Measurements from ENCODE around the gene AMZ1. TPM values are rescaled to one million over a fixed set of nuclear protein-coding genes. Genes with fewer than 3 reads are reported as not detected.

AMZ1 gene
- total RNA-seq, 1 donor from 2014 or later, result 9.1 TPM

DNA sequence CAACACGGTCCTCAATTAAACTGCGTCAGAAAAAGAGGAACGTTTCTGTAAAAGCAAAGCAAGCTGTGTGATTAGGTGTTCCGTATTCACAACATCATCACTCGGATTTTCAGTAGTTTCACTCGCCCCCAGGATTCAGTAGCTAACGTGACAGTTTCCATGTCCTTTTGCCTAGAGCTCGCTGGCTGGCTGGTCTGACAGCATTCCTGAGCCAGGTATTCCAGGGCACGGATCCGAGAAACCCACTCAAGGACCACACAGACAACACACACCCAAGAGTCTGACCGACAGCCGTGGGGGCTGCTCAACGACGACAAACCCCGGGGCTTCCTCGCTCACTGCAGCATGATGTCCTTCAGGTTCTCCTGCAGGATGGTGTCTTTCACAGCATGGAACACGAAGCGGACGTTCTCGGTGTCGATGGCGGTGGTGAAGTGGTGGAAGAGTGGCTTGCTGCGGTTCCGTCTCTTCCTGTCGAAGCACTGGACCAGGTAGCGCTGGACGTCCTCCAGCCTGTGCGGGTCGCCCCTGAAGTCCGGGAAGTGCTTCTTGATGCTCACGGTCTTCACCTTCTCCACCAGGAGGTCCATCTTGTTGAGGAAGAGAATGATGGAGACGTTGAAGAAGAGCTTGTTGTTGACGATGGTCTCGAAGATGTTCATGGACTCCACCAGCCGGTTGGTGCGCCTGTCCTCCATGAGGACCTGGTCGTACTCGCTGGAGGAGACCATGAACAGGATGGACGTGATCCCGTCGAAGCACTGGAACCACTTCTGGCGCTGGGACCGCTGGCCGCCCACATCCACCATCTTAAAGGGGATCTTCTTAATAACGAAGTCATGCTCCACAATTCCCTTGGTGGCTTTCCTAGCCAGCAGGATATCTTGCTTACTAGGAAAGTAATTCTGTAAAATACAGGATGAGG is 43.1 kb downstream of the AMZ1 start:
- DNase-seq (ENCODE audit: low spot score), result peak; percentile 90
- Mint-ChIP-seq H3K36me3 (ENCODE audit: low read depth) (peaks cover 30% of the 10 kb centered on the region), H3K9me3 (ENCODE audit: low read depth) (peaks cover 2% of the 10 kb centered on the region), H3K27me3 (ENCODE audit: low read depth) (no peaks in the 10 kb centered on the region), H3K4me1 (ENCODE audit: low read depth) (peaks cover 50% of the 10 kb centered on the region), H3K4me3 (ENCODE audit: unreplicated experiment) (no peak overlapping the region), H3K27ac (ENCODE audit: unreplicated experiment) (no peak overlapping the region)
- TF ChIP-seq, protein P1, sequence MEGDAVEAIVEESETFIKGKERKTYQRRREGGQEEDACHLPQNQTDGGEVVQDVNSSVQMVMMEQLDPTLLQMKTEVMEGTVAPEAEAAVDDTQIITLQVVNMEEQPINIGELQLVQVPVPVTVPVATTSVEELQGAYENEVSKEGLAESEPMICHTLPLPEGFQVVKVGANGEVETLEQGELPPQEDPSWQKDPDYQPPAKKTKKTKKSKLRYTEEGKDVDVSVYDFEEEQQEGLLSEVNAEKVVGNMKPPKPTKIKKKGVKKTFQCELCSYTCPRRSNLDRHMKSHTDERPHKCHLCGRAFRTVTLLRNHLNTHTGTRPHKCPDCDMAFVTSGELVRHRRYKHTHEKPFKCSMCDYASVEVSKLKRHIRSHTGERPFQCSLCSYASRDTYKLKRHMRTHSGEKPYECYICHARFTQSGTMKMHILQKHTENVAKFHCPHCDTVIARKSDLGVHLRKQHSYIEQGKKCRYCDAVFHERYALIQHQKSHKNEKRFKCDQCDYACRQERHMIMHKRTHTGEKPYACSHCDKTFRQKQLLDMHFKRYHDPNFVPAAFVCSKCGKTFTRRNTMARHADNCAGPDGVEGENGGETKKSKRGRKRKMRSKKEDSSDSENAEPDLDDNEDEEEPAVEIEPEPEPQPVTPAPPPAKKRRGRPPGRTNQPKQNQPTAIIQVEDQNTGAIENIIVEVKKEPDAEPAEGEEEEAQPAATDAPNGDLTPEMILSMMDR (IDR thresholded peaks at IDR 0.05), result no peak

DNA sequence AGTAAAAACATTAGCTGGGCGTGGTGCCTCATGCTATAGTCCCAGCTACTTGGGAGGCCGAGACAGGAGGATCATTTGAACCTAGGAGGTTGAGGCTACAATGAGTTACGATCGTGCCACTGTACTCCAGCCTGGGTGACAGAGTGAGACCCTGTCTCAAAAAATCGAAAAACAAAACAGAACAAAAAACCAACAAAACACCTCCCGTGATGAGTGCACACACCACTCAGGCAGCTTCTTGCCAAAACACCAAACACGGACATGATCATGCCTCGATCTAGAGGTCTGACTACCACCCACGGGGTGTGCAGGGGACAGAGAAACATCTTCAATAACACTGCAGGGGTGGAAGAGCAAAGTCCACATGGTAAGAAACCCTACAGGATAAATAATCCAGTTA is 44.4 kb downstream of the AMZ1 start:
- H3K27me3 Mint-ChIP-seq (ENCODE audit: low read depth), result no peaks in the 10 kb centered on the region
- peak overlapping the region; percentile 1 for H3K27ac Mint-ChIP-seq (ENCODE audit: unreplicated experiment)
- H3K9me3 Mint-ChIP-seq (ENCODE audit: low read depth), result peaks cover 2% of the 10 kb centered on the region
- peaks cover 50% of the 10 kb centered on the region for H3K4me1 Mint-ChIP-seq (ENCODE audit: low read depth)
- TF ChIP-seq, protein P1 (IDR thresholded peaks at IDR 0.05), result no peak
- peaks cover 28% of the 10 kb centered on the region for H3K36me3 Mint-ChIP-seq (ENCODE audit: low read depth)
- peak; percentile 11 for DNase-seq (ENCODE audit: low spot score)
- no peak overlapping the region for H3K4me3 Mint-ChIP-seq (ENCODE audit: unreplicated experiment)

DNA sequence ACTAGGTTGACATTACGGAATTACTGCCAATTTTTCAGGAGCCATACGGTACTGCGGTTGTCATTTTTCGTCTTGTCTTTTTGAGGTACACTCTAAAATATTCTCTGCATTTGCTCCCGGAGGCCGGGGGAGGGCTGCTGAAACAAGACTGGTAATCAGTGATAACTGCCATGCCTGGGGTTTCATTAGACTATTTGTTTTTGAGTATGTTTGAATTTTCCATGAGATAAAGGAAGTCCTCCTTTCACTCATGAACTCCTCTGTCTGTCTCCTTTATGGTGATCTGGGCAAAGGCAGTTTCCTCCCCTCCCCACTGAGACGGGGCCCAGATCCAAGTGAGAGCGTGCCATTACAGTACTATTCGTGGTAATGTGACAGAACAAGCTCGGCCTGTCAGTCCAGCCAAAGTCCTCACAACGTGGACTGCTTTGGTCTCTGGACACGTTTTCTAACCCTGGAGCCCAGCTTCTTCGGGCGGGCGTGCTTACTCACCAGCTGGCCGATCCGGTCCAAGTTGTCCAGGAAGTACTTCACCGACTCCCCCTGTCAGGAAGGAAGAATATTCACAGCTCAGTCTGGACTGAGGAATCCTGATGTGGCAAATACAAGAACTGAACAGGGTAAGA is 45.1 kb downstream of the AMZ1 start:
- H3K4me1 Mint-ChIP-seq (ENCODE audit: low read depth), result peaks cover 46% of the 10 kb centered on the region

DNA sequence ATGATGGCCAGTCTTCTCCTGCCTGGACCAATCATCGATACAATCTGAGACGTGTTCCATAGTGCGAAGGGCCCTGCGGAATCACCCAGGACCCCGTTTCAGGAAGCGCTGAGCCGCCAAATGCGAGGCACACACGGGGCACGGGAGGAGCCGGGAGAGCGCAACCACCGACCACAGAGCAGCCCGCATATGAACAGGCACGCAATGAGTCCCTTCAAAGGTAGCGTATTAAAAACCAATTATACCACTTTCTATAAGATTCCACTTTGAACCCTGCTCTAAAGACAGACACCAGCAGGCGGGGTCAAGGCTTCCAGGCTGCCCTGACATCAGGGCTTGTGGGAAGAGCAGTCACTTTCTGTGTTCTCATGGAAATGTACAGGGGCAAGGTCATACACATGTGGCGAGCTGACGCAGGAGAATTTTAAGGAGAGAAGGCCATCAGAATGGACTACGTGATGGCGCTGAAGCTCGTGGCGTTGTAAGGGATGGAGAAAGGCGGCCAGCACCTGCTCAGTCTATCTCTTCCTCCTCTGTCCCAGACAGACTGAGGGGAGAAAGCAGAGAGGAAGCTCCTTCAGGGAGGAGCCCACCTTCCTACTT is 46.2 kb downstream of the AMZ1 start:
- TF ChIP-seq, protein P1 (IDR thresholded peaks at IDR 0.05), result no peak
- Mint-ChIP-seq H3K4me3 (ENCODE audit: unreplicated experiment) (no peak overlapping the region), H3K27ac (ENCODE audit: unreplicated experiment) (peak overlapping the region; percentile 78), H3K36me3 (ENCODE audit: low read depth) (peaks cover 26% of the 10 kb centered on the region), H3K9me3 (ENCODE audit: low read depth) (peaks cover 2% of the 10 kb centered on the region), H3K4me1 (ENCODE audit: low read depth) (peaks cover 35% of the 10 kb centered on the region), H3K27me3 (ENCODE audit: low read depth) (no peaks in the 10 kb centered on the region)
- peak; percentile 30 for DNase-seq (ENCODE audit: low spot score)

More for the DNA sequence above, 45.1 kb downstream of the AMZ1 start:
- TF ChIP-seq, protein P1 (IDR thresholded peaks at IDR 0.05), result peak; percentile 30
- peaks cover 2% of the 10 kb centered on the region for H3K9me3 Mint-ChIP-seq (ENCODE audit: low read depth)
- H3K27ac Mint-ChIP-seq (ENCODE audit: unreplicated experiment), result peak overlapping the region; percentile 78
- H3K27me3 Mint-ChIP-seq (ENCODE audit: low read depth), result no peaks in the 10 kb centered on the region
- DNase-seq (ENCODE audit: low spot score), result peak; percentile 36
- peaks cover 28% of the 10 kb centered on the region for H3K36me3 Mint-ChIP-seq (ENCODE audit: low read depth)
- H3K4me3 Mint-ChIP-seq (ENCODE audit: unreplicated experiment), result peak overlapping the region; percentile 0
